NCI-H146 treated with DMSO at 0.1 percent for 48 hours (cell line): ENCODE measurements around the gene GPR152.
"Not testable (repeated sequence)": the region's sequence is repeated elsewhere in the genome, so short reads cannot be mapped to it uniquely, and the experiment has no call there.

Experiments
- DNase-seq: peaks from one replicate; lab custom pipeline; 2025; ENCODE audit not compliant: unreplicated experiment; lab: John Stamatoyannopoulos, UW

Gene GPR152

GRCh38 chr11:67489885-67490726, 37.6 kb upstream of the GPR152 start:
- no peak for DNase-seq

- DNase-seq, result no peak
These were observed 36.8 kb upstream of the GPR152 start for GRCh38 chr11:67489203-67489884.

GRCh38 chr11:67486481-67487195, 34.1 kb upstream of the GPR152 start:
- DNase-seq, result no peak

GRCh38 chr11:67485873-67486361, 33.4 kb upstream of the GPR152 start:
- DNase-seq, result not testable (repeated sequence)

GRCh38 chr11:67484847-67485311, 32.4 kb upstream of the GPR152 start:
- no peak for DNase-seq

- DNase-seq, result no peak
These were observed 31.5 kb upstream of the GPR152 start for GRCh38 chr11:67483831-67484665.

GRCh38 chr11:67482827-67483798, 30.6 kb upstream of the GPR152 start, which contains the start of gene AIP:
Gene AIP, plus strand, starts transcription at chr11:67483026. Its CDS starts 133 bp downstream, at chr11:67483159.
- peak; percentile 99 for DNase-seq

- DNase-seq, result no peak
These were observed 29.8 kb upstream of the GPR152 start for GRCh38 chr11:67482275-67482826.

GRCh38 chr11:67477344-67478050, 25.0 kb upstream of the GPR152 start:
- not testable (repeated sequence) for DNase-seq

GRCh38 chr11:67476692-67477091, 24.2 kb upstream of the GPR152 start:
- not testable (repeated sequence) for DNase-seq

GRCh38 chr11:67472882-67473281, 20.4 kb upstream of the GPR152 start:
- DNase-seq, result no peak

GRCh38 chr11:67470337-67471002, 17.9 kb upstream of the GPR152 start:
- DNase-seq, result no peak

- no peak for DNase-seq
These were observed 16.9 kb upstream of the GPR152 start for GRCh38 chr11:67469508-67469811.

GRCh38 chr11:67468759-67469507, 16.4 kb upstream of the GPR152 start, which contains the start of gene TMEM134:
Gene TMEM134, minus strand, starts transcription at chr11:67469251. Its CDS starts 59 bp downstream, at chr11:67469192.
- peak; percentile 83 for DNase-seq

- no peak for DNase-seq
These were observed 15.9 kb upstream of the GPR152 start for GRCh38 chr11:67468456-67468758.

- DNase-seq, result no peak
These were observed 15.5 kb upstream of the GPR152 start for GRCh38 chr11:67468056-67468455.
